ENCODE results near the gene DCTN2.

DNA sequence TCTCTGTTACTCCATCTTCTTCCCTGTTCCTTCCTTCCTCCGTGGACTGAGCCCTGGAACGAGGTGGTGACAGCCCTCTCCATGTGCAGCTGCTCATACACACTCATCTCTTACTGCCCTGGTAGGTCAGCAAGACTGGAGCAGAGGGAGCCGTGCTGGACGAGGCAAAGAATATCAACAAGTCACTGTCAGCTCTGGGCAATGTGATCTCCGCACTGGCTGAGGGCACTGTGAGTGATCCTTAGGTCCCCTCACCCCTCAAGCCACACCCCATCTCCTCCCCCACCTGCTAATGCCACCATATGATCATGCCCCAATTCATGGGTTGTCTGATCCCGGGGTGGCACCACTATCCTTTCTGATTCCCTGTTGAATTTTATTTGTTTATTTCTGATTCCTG is 21.8 kb upstream of the DCTN2 start:
- TF ChIP-seq, protein P1, sequence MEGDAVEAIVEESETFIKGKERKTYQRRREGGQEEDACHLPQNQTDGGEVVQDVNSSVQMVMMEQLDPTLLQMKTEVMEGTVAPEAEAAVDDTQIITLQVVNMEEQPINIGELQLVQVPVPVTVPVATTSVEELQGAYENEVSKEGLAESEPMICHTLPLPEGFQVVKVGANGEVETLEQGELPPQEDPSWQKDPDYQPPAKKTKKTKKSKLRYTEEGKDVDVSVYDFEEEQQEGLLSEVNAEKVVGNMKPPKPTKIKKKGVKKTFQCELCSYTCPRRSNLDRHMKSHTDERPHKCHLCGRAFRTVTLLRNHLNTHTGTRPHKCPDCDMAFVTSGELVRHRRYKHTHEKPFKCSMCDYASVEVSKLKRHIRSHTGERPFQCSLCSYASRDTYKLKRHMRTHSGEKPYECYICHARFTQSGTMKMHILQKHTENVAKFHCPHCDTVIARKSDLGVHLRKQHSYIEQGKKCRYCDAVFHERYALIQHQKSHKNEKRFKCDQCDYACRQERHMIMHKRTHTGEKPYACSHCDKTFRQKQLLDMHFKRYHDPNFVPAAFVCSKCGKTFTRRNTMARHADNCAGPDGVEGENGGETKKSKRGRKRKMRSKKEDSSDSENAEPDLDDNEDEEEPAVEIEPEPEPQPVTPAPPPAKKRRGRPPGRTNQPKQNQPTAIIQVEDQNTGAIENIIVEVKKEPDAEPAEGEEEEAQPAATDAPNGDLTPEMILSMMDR (IDR thresholded peaks at IDR 0.05): no peak
- no peak for TF ChIP-seq POLR2A (IDR thresholded peaks at IDR 0.05)
